Stimulated activated CD8-positive, alpha-beta memory T cell treated with anti-CD3 and anti-CD28 coated beads, Interleukin-12 subunit alpha, Interleukin-12 subunit beta, amount 100 ng/mL, for 4 hours (primary cell): ENCODE measurements around the gene GFPT2.

Source experiments
- DNase-seq: peaks from one replicate; pipeline ENCODE4 v3.0.0-alpha.2; 2020; ENCODE audit warnings: low read depth

GFPT2 gene

DNA sequence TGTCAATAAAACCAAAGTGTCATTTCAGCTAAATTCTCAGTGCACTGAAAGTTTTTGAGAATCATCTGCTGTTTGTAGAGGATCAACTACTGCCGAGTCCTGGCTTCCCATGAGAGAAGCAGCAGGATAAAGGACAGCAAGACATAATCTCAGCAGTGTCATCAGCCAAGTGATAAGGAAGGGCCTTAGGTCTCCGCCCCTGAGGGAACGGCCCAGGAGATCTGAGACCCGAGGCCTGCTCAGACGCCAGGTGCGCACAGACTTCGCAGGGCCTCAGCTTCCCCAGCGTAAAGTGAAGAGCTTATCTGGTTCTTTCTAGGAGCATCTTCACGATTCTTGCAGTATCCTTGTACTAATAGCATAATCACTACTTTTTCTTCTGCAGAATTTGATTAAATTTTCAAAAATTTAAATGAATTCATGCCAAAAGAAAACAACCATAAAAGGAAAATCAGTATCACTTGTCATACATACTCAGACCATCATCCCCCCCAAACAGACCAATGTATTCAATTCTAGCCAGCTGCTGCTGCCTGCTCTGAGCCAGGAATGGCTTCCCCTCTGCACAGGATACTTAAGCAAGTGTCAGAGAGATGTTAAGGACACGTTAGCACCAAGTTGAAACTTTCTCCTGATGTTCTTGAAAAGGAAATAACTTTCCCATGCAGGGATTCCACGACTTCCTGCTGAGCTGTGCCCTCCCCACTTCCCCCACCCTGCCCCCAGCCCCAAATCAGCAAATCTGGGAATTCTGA lies 2.2 kb downstream of the GFPT2 start:
- no peak for DNase-seq

DNA sequence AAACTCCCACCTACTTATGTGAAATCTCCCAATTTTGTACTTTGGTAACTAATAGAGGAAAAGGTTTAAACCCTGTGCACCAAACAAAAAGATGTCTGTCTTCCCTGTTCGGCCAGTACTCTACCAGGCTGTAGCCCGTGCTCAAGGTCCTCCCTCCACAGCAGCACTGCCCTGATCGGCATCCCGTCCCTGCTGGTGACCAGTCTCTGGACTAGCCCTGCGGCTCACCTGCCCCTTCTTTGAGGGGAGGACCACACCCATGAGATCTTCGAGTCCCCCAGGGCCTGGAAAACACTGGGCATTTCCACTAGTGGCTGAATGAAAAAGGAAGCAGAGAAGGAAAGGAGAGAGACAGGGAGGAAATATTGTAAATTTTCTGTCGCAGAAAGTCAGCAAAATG lies 2.8 kb downstream of the GFPT2 start:
- DNase-seq = no peak

DNA sequence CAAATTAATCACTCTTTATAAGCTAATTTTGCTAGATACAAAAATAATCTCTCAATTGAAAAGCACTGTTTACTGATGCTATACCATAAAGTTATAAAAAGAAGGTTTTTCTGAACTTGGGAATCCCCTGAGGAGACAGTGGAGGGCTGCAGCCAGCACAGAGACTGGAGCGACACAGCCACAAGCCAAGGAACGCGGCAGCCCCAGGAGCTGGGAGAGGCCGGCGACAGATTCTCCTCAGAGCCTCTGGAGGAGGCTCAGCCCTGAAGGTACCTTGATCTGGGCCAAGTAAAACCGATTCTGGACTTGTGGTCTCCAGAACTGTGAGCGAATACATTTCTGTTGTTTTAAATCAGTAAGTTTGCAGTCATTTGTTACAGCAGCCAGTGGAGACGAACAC lies 3.7 kb downstream of the GFPT2 start:
- DNase-seq = no peak

DNA sequence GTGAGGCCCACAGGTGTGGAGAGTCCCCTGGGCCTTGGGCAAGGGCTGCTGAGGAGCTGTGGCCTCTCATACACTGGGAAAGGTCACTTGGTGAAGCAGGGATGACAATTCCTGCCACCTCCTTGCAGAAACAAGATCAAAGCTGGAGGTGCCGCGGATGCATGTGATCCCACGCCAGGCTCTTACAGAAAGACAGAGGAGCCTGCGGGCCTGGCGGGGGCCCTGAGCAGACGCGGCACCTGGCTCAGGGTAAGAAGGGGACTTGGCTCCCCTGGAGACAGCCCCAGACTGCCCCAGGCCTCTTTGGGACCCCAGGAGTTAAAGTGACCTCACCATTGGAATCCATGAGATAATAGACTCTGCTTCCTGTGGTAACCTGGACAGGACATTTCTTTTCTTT lies 4.8 kb downstream of the GFPT2 start:
- no peak for DNase-seq

DNA sequence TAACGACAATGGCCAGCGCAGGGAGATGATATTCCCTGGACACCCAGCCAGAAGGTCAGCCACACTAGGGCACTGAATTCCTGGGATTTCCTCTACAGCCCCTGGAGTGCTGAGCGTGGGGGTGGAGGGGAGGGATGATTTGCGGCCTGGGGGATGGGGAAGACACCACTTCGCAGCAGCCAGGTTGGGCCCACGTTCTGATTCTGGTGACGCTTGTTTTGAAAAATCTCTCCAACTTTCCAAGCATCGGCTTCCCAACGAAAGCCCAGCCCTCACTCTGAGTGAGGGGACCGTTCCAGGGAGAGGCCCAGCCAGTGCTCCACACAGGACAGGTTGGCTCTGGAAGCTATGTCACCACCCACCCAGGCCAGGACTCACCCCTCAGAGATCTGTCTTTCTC lies 5.4 kb downstream of the GFPT2 start:
- DNase-seq = no peak

DNA sequence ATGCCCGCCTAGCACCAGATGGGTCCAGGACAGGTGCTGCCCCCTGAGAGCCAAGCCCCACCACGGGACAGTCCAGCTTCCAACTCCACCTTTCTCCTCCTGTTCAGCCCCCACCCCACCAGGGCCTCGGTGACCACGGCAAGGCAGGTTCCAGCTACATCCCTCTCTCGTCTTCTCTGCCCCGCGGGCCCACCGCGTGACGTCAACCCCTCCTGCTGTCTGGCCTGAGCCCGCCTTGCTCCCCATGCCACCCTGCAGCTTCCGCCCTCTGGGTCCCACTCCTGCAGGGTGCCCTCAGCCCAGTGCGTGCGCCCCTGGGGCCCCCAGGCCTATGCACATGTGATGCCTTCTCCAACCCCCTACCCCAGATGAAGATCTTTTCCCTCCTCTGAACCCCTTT lies 6.8 kb downstream of the GFPT2 start:
- no peak for DNase-seq

DNA sequence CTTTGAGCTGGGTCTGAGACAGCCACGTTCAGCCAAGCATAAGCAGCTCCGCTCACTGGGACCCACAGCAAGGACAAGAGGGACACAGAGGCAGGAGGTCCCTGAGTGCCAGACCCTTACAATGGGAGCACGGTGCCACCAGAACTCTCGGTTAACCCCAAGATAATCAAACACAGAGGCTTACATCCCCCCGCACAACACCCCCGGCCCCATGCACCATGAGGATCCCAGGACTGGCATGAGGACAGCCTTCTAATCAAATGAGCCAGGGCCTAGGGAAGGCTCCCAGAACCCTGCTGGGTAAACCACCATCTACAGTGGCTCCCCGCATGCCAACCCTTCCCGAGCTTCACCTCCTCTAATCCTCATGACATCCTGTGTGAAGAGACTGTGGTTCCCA lies 7.4 kb downstream of the GFPT2 start:
- DNase-seq = no peak

DNA sequence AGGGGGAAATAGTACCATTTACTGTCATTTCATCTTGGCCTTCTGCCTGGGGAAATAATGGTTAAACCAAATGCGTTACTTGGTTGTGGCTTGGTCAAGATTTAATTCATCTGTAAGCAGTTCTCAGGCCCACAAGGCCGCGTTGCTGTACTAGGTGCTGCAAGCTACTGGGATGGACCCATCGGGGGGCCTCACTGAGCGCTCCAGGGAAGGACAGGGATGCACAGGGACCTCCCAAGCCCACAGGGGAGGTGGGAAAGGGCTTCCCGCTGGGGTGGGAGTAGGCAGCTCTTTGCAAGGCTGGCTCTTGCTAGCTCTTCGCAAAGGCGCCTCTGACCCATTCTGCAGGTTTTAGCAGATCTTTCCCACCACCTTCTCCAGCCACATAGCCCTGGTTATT lies 8.0 kb downstream of the GFPT2 start:
- DNase-seq = no peak

DNA sequence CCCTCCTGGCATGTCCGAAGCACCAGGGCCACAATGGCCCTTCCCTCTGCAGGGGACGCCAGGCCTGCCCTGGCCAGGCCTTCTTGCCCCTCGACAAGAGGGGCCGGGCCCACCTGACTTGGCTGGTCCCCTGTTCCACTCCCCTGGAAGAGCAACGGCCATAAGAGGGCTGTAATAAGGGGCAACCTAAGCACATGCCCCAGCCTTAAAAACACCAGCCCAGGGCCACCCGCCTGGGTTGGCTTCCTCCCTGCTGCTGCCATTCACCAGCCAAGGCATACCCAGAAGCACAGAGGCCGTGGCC lies 8.5 kb downstream of the GFPT2 start:
- no peak for DNase-seq

DNA sequence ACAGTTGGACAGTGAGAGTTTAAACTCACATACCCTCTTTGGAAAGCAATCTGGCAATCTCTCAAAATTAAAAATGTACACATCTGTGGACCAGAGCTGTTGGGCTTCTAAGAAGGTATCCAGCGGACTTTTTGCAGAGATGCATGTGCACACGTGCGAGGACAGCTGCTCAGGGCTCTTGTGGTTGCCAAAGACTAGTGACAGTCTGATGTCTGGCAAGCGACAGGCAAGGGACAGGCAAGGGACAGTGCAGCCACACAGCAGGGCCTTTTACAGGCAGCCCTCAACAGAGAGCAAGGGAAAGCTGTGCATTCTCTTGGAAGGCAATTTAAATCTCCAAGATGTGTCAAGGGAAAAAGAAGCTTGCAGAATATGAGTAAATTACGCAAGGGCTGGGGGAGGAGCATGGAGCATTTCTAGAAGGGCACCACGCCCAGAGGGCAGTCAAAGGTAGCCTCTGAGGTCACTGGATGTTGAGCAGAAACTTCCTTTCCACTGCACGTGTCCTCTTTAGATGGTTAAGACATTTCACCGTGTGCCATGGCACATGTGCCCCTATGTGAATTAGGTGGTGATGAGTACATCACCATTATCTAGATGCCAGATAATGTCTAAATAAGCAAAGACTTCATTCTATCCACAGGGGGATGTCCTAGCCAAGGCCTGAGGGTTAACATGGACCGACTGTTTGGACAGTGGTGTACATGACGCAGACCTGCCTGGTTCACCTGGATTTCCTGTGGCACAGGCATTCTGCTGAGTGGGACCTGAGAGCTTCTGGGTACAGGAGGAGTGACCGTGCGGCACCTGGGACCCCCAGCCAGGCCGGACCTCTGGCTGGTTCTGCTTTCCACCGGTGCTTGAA lies 9.1 kb downstream of the GFPT2 start:
- no peak for DNase-seq

DNA sequence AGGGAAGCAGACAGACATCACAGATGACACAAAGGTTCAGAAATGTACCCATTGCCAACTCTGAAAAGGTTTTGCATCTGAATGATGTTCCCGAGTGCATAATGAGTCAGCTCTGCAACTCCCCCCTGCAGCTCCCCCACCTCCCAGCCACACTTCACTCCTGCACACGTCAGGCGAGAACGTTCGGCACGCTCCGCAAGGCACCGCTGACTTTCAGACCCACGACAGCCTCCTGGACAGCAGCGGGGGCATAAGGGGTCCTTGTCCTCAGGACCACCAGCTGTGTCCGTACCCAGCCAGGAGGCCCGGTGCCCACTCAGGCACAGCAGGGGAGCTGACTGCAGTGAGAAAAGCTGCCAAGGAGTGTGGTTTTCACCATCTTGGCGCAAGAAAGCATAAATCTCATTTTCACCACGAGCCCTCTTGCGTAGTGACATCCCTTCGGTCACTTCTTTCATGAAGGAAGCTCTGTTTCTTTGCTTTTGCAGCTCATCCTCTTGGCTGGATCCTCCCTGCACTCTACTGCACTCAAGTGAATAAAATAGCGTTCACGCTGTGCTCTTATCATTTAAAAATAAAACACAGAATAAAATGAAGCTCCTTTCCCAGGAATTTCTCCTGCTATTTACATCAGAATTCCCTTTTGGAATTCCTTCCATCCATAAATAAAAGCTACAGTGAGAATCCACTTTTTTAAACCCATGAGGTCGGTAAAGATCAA lies 9.9 kb downstream of the GFPT2 start:
- no peak for DNase-seq

DNA sequence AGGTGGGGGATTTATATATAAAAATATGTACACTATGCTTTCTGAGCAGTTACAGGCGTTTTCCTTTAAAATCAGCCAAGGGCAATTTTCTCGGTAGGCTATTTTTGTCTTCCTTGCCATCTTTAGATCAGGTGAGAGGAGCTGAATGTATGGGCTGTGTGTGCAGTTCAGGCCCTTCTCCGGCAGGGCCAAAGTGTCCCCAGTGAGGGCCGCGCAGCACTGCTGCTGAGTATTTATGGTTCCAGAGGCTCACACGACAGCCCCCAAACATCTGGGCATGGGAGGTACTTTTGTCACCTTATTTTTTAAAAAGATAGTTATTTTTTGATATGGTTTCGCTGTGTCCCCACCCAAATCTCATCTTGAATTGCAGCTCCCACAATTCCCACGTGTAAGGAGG lies 11.5 kb downstream of the GFPT2 start:
- no peak for DNase-seq

DNA sequence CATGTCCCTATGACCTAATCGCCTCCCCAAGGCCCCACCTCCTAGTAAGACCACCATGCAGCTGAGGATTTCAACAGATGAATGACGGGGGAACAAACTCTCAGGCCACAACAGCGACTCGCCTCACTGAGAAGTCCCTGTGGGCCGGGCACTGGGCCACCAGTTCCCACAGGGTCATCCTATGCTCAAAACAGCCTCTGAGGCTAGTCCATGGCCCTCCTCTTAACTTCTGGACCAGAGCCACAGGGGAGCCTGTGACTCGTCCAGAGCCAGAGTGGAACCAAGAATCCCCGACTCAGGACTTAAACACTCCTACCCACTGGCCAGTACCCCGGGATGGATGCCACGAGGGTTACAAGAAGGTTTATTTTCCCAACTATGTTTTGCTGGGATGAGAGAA lies 12.3 kb downstream of the GFPT2 start:
- DNase-seq = no peak

DNA sequence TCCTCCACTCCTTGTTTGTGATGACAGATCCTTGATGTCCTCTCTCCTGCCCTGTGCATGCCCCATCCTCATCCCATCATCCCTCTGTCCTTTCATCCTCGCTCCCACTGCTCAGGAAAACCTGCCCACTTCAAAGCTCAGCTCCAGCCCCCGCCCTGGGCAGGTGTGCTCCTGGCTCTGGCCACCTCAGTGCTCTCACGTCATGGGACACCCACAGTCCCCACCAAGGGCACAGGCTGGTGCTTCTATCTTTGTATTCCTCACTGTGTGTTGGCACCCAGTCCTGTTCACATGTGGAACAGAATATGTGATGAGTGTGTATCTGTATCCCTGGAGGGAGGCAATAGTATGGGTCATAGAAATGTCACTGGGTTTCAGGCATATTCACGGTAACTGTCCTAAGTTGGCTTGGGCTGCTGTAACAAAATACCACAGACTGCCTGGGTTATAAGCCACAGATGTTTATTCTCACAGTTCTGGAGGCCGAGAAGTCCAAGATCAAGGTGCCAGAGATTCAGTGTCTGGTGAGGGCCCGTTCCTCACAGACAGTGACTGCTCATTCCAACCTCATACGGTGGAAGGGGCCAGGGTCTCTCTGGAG lies 13.5 kb downstream of the GFPT2 start:
- DNase-seq = no peak

DNA sequence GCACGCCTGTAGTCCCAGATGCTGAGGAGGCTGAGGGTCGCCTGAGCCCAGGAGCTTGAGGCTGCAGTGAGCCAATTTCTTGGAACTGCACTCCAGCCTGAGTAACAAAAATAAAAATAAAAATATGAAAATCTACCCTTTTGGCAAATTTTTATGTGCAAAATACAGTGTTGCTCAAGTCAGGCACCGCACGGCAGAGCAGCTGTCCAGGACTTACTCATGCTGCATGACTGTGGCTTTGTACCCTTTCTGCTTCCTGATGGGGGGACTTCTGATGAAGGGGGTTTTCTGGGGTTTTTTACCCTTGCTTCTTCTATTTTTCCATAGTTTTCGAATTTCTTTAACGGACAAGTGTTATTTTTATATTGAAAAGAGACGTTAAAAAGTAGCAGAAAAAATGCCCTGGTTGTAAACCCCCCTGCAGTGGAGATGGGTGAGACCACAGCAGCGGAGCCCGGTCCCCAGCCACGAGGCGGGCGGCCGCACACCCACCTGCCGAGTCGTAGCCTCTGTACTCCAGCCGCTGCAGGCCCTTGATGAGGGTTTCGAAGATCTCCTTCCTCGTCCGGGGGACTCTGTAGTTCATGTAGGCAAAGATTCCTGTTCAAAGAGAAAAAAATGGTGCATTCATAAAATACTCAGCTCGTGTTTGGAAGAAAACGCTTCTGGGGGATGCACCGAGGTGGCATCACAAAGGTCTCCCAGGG lies 15.0 kb downstream of the GFPT2 start:
- DNase-seq = no peak

DNA sequence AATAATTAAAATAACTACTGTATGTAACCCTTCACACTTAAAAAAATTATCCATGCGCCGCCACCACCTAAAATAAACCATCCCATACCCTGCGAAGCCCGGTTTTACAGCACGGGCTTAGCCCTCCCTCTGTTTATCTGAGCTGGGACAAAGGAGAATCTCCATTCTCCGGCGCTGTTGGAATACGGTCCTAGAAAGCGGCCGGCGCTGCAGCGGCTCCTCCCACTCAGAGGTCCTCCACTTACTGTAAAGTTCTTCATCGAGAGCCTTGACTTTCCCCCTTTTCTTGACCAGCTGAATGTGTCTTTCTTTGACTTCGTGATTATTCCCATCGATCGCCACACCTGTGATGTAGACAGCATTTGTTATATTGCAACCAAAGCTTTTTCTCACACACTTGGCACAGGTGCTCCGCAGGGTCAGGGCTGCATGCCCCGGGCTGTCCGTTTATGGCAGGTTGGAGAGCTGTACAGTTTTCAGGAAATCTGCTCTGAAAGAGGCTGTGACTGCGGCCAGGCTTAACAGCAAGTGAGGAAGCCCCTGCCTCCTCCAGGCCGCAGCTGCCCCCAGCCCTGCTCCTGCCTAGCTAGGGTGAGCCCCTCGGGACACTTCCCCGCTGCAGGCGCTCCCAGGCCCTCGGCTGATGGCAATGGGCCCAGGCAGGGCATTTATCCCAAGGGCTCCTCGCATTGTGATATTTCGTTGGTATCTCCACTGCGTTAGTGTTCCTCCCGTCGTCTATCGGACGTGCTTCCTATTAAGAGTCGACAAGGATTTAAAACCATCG lies 16.7 kb downstream of the GFPT2 start:
- DNase-seq = no peak

DNA sequence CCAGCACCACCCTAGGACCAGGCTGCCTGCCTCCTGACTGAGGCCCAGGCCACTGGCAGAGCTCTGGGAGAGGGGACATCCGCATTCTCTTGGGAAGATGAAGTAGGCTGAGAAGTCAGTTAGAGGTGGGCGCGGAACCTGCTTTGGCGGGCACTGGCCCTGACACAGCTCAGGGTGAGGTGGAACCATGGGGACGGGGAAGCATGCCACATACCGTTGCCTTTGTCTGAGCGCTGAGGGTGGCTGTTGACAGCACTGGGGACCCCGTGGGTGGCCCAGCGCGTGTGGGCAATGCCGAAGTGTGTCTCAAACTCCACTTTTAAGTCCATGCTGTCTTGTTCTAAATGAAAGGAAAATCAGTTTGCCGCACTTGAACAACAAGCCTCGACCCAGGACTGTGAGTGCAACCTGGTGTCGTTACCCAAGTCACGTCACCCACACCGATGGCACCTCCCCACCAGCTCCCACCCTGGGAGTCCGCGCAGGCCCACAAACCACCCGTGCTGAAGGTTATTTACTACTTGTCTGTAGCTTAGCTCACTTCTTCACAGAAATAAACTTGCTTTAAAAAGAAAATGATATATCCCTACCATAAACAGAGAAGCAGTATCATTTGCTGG lies 17.4 kb downstream of the GFPT2 start:
- DNase-seq = no peak

DNA sequence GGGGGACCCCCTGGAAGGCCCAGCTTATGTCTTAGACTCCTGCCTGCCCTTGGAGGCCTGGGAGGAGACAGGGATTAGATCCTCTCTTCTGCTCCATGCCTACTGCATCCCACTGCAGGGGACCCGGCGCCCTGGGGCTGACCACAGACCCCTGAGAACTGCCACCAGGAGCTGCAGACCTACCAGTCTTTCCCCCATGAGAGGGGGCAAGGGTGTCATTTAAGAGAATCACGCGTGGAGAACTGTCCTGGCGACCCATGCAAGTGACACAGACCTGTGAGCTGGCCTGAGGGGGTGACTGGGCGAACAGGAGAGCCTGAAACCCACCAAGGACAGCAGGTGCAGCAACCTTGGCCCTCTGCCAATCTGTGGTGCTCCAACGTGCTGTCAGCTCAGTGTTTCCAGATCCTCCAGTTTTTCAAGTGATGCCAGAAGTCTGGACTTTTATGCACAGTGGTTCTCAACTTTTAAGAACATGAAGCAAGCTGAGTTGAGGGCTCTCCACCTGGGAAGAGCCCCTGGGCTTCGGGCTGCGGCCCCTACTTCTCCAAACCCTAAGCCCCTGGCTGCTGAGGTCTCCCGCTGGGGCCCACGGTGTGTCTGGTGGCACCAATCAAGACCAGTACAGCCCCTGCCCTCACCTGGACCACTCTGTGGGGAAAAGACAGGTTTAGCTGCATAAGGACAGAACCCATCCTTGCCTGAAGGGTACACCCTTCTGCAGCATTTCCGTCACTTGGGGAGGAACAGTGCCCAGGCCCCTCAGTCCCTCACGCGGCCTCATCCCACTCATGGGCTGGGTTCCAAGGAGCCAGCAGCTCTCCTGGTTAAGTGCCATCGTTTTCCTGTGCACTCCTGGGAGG lies 18.2 kb downstream of the GFPT2 start:
- no peak for DNase-seq

DNA sequence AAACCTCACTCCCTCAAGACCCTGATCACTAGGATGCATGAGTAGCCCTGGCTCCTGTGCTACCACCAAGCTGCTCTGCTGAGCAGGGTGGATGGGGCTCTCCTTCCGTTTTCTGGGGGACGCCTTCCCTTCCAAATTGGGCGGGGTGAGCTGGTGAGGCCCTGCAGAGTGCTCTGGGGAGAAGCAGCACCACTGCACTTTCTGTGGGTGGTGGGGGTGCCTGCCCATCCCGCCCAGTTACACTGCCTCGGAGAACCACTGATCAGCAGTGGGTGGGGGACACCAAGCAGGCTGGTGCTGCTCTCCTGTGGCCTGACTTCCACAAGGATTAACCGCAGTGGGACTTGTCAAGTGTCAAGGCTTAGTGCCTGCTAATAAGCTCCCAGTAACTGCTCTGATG lies 19.0 kb downstream of the GFPT2 start:
- DNase-seq = no peak

DNA sequence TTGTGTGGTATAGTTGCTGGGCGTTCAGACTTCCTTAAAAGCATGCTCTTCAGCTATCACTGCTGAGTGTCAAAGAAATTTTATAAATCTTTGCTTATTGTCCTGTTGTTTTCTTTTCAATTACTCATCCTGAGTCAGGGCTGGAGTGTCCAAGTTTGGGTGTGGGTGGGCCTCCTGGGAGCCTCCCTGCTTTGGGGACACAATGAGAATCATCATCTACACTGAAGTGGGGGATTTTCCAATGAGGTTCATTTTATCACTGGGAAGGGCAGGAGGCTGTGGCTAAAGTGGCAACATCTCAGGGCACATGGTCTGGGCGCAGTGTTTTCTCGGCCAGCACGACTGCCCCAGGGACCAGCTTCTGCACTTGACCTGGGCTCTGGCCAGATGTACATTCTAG lies 19.5 kb downstream of the GFPT2 start:
- no peak for DNase-seq
